SK-N-SH treated with all-trans-retinoic acid at 6 μM for 48 hours (cell line): Measurements from ENCODE around the gene CD40LG.

Source experiments
- CSDC2 ChIP-seq: fragments of 250-450 bp; sonication (Bioruptor Pico); IDR thresholded peaks from 2 replicates; pipeline ENCODE4 v1.5.0; 2020; ENCODE audit warnings: mild to moderate bottlenecking, moderate library complexity
- OSR1 ChIP-seq: fragments of 250-450 bp; sonication (Bioruptor Pico); IDR thresholded peaks from 2 replicates; pipeline ENCODE4 v1.8.0; 2022; ENCODE audit warnings: moderate library complexity, mild to moderate bottlenecking, inconsistent platforms
- PATZ1 ChIP-seq: fragments of 250-450 bp; sonication (Bioruptor Pico); IDR thresholded peaks from 2 replicates; pipeline ENCODE4 v1.8.0; 2020; ENCODE audit warnings: mild to moderate bottlenecking, moderate library complexity, borderline replicate concordance
- RARB ChIP-seq: fragments of 250-450 bp; sonication (Bioruptor Pico); IDR thresholded peaks from 2 replicates; pipeline ENCODE4 v1.8.0; 2021; ENCODE audit warnings: mild to moderate bottlenecking, moderate library complexity
- TCF4 ChIP-seq: fragments of 250-450 bp; sonication (Bioruptor Pico); IDR thresholded peaks from 2 replicates; pipeline ENCODE4 v1.8.0; 2021; ENCODE audit warnings: mild to moderate bottlenecking, moderate library complexity, borderline replicate concordance
- ZFP3 ChIP-seq: fragments of 250-450 bp; sonication (Bioruptor Pico); IDR thresholded peaks from 2 replicates; pipeline ENCODE4 v1.5.0; 2020; ENCODE audit warnings: mild to moderate bottlenecking, moderate library complexity
- ZFP30 ChIP-seq: fragments of 450-650 bp; formaldehyde crosslinking; IDR thresholded peaks from 2 replicates; pipeline ENCODE4 v1.5.0; 2022; ENCODE audit warnings: mild to moderate bottlenecking, moderate library complexity
- ZNF70 ChIP-seq: fragments of 450-650 bp; formaldehyde crosslinking; IDR thresholded peaks from 2 replicates; pipeline ENCODE4 v1.5.0; 2020; ENCODE audit warnings: mild to moderate bottlenecking, moderate library complexity
- TF ChIP-seq, protein P1 (sequence below): fragments of 250-450 bp; sonication (Bioruptor Pico); IDR thresholded peaks from 2 replicates; pipeline ENCODE4 v1.5.0; 2020; ENCODE audit warnings: mild to moderate bottlenecking, moderate library complexity

DNA sequence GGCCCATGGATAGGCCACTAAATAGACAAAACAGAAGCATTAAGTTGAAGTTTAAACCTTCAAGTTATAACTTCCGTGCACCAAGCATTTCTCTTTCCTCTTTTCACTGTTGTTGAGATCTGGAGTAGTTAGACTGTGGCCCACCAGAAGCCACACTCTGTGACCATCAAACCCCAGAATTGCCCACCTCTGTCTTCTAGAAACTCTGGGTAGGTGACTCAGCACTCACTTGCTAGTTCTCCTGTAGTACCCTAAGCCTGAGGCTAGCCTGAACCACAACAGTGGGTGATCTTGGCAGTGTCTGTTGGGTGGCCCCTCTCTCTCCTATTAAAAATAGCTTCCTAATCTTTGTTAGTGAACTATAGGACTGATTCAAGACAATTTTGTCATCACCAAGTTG lies 24.6 kb upstream of the CD40LG start:
- TF ChIP-seq ZNF70 (CRISPR knock-in tag) (no peak), ZFP30 (CRISPR knock-in tag) (no peak), PATZ1 (CRISPR knock-in tag) (no peak), ZFP3 (CRISPR knock-in tag) (no peak), OSR1 (CRISPR knock-in tag) (no peak), CSDC2 (CRISPR knock-in tag) (no peak), TCF4 (CRISPR knock-in tag) (no peak), RARB (CRISPR knock-in tag) (no peak)
- TF ChIP-seq, protein P1, sequence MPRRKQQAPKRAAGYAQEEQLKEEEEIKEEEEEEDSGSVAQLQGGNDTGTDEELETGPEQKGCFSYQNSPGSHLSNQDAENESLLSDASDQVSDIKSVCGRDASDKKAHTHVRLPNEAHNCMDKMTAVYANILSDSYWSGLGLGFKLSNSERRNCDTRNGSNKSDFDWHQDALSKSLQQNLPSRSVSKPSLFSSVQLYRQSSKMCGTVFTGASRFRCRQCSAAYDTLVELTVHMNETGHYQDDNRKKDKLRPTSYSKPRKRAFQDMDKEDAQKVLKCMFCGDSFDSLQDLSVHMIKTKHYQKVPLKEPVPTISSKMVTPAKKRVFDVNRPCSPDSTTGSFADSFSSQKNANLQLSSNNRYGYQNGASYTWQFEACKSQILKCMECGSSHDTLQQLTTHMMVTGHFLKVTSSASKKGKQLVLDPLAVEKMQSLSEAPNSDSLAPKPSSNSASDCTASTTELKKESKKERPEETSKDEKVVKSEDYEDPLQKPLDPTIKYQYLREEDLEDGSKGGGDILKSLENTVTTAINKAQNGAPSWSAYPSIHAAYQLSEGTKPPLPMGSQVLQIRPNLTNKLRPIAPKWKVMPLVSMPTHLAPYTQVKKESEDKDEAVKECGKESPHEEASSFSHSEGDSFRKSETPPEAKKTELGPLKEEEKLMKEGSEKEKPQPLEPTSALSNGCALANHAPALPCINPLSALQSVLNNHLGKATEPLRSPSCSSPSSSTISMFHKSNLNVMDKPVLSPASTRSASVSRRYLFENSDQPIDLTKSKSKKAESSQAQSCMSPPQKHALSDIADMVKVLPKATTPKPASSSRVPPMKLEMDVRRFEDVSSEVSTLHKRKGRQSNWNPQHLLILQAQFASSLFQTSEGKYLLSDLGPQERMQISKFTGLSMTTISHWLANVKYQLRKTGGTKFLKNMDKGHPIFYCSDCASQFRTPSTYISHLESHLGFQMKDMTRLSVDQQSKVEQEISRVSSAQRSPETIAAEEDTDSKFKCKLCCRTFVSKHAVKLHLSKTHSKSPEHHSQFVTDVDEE, result no peak
